GM13976 (cell line): Measurements from ENCODE around the gene ASCC3.

Experiments
- DNase-seq: peaks from one replicate; pipeline ENCODE4 v3.0.0; 2012; ENCODE audit warnings: low spot score
- in situ Hi-C: fragments of 300-500 bp; cut with MboI; formaldehyde crosslinking; loops from one replicate; pipeline ENCODE4 v1.12.0; 2022; ENCODE audit warnings: low sequenced_read_pairs, mixed read lengths, inconsistent platforms; ENCODE audit not compliant: unreplicated experiment
- TF ChIP-seq, protein P1 (sequence below): IDR thresholded peaks from 2 replicates; pipeline ENCODE4 v1.5.1; 2012; ENCODE audit warnings: borderline replicate concordance, mild to moderate bottlenecking; ENCODE audit not compliant: insufficient read depth; ENCODE audit errors: extremely low read depth, missing control alignments, control extremely low read depth

Gene ASCC3

DNA sequence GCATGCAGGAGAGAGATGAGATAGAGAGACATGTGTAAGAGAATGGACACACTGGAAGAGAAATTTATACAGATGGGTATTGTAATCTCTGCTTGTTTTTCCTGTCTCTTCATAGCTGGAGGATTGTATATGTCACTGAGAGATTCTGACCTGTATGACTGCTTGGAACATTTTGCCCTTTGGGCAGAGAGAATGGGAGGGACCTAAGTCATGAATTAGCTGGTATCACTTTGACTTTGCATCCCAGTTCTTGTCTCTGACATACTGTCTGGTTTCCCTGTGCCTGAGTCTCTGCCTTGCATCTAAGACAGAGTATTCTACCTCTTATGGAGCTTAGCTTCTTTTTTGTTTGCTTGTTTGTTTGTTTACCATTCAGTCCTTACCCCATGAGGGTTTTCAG, 37.0 kb upstream of the ASCC3 start:
- in situ Hi-C loops, result no loop called here
- TF ChIP-seq, protein P1, sequence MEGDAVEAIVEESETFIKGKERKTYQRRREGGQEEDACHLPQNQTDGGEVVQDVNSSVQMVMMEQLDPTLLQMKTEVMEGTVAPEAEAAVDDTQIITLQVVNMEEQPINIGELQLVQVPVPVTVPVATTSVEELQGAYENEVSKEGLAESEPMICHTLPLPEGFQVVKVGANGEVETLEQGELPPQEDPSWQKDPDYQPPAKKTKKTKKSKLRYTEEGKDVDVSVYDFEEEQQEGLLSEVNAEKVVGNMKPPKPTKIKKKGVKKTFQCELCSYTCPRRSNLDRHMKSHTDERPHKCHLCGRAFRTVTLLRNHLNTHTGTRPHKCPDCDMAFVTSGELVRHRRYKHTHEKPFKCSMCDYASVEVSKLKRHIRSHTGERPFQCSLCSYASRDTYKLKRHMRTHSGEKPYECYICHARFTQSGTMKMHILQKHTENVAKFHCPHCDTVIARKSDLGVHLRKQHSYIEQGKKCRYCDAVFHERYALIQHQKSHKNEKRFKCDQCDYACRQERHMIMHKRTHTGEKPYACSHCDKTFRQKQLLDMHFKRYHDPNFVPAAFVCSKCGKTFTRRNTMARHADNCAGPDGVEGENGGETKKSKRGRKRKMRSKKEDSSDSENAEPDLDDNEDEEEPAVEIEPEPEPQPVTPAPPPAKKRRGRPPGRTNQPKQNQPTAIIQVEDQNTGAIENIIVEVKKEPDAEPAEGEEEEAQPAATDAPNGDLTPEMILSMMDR, result no peak
- no peak for DNase-seq

DNA sequence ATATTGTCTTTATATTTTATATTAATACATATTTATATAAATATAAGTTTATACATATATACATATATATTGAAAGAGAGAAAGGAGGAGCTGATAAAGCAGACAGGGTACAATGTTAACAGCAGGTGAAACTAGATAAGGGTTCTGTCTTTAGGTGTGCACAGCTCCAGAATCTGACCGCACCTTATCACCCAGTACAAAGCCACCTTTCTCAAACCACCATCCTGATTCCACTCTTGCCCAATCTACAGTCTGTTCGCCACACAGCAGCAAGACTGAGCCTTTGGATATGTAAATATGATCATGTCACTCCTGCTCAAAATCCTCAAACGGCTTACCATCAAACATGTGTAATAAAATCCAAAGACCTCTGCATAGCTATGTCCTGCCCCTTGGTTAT, 34.7 kb upstream of the ASCC3 start:
- no peak for DNase-seq
- in situ Hi-C loops, result no loop called here

DNA sequence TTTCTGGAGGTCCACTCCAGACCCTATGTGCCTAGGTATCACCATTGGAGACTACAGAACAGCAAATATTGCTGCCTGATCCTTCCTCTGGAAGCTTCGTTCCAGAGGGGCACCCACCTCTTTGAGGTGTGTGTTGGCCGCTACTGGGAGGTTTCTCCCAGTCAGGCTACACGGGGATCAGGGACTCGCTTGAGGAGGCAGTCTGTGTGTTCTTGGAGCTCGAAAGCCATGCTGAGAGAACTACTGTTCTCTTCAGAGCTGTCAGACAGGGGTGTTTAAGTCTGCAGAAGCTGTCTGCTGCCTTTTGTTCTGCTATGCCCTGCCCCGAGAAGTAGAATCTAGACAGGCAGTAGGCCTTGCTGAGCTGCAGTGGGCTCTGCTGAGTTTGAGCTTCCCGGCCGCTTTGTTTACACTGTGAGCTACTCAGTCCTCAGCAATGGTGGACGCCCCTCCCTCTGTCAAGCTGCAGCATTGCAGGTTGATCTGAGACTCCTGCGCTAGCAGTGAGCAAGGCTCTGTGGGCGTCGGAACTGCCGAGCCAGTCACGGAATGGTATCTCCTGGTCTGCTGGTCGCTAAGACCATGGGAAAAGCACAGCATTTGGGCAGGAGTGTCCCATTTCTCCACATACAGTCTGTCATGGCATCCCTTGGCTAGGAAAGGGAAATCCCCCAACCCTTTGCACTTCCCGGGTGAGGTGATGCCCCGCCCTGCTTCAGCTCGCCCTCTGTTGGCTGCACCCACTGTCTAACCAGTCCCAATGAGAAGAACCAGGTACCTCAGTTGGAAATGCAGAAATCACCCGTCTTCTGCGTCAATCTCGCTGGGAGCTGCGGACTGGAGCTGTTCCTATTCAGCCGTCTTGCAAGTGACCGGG, 32.5 kb upstream of the ASCC3 start:
- in situ Hi-C loops, result no loop called here
- TF ChIP-seq, protein P1, result no peak
- DNase-seq, result no peak

More for the DNA sequence above, 34.7 kb upstream of the ASCC3 start:
- TF ChIP-seq, protein P1, result no peak

DNA sequence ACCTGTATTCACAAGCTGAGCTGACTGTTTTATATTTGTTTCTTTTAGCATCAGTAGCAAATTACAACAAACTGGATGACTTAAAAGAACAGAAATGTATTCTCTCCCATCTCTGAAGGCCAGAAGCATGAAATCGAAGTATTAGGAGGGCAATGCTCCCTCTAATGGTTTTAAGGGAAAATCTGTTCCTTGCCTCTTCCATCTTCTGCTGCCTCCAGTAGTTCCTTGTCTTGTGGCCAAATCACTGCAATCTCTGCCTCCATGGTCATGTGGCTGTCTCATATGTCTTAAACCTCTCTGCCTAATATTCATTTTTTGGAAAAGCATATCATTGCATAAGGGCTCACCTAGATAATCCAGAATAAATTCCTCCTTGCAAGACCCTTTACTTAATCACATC, 25.2 kb upstream of the ASCC3 start:
- in situ Hi-C loops, result no loop called here
- no peak for DNase-seq
- TF ChIP-seq, protein P1, result no peak

DNA sequence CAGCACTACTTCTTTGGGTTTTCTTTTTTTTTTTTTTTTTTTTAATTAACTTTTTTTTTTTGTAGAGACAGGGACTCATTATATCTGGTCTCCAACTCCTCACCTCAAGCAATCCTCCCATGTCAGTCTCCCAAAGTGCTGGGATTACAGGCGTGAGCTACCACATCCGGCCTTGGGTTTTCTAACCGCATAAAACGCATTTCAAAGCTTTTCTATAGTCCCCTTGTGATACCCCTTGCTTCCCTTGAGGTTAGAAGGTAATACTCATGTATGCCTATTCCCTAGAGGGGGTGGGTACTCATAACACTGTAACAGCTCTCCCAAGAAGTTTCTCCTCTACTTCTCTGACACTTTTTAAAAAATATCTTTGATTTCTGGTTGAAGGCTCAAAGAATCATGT, 23.9 kb upstream of the ASCC3 start:
- TF ChIP-seq, protein P1, result no peak
- in situ Hi-C loops, result no loop called here
- DNase-seq, result no peak

DNA sequence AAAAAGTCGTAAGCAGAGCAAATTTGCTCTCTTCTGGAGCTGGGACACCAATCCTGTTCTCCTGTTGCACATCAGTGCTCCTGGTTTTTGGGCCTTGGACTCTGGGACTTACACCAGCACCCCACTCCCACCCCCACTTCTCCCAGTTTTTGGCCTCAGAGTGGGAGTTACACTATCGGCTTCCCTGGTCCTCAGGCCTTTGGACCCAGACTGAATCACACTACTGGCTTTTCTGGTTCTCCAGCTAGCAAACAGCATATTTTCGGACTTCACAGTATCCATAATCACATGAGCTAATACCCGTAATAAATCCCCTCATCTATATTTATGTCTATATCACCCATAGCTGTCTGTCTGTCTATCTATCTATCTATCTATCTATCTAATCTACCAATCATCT, 23.2 kb upstream of the ASCC3 start:
- no peak for DNase-seq
- TF ChIP-seq, protein P1, result no peak
- in situ Hi-C loops, result no loop called here
